ENCODE measurements around the gene CDCA4. TPM values are rescaled to one million over a fixed set of nuclear protein-coding genes. Genes with fewer than 3 reads are reported as not detected.

Gene CDCA4
- total and polyA plus RNA-seq, 10 of the 15 experiments (the other 5 are each of a cell fraction or from before 2014, with no cell fraction given), result 10.4 to 64.0 (median 52.1) TPM

DNA sequence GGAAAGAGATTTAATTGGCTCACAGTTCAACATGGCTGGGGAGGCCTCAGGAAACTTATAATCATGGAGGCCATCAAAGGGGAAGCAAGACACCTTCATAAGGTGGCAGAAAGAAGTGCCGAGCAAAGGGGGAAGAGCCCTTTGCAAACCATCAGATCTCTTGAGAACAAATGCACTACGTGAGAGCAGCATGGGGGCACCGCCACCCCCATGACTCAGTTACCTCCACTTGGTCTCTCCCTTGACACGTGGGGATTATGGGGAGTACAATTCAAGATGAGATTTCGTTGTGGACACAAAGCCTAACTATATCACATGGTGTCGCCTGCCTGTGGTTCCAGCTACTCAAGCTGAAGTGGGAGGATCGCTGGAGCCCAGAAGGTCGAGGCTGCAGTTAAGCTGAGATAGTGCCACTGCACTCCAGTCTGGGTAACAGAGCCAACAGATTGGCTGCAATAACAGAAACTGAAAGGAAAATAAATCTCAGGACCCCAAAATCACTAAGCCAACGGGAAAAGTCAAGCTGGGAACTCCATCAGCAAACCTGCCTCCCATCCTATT is 10.0 kb upstream of the CDCA4 start:
- 90% methylated on average over 9 of the region's 9 CpGs for WGBS (ENCODE audit: insufficient coverage, insufficient replicate concordance, low lambda C conversion rate, missing lambda C conversion rate)
- Histone ChIP-seq H3K9ac (ENCODE audit: control insufficient read depth, insufficient read depth, low read length) (no peak overlapping the region), H3K4me1 (ENCODE audit: control insufficient read depth, insufficient read depth, low read length) (peaks cover 8% of the 10 kb centered on the region; the same call in 1 of the 2 replicates), H3K27ac (ENCODE audit: control insufficient read depth, insufficient read depth) (no peak overlapping the region), H3K9me3 (replicated peaks; ENCODE audit: control insufficient read depth, insufficient read depth, low read length) (peaks cover 9% of the 10 kb centered on the region; the same call in 2 of the 3 replicates), H2AFZ (ENCODE audit: control insufficient read depth, low read depth, low read length) (no peak overlapping the region), H3K4me3 (no peak overlapping the region), H3K36me3 (ENCODE audit: control insufficient read depth in 2 of 2, insufficient read depth in 2 of 2, low read length in 1 of 2) (no peaks in the 10 kb centered on the region), H4K20me1 (ENCODE audit: control insufficient read depth, insufficient read depth) (no peaks in the 10 kb centered on the region), H3K79me2 (ENCODE audit: control insufficient read depth, insufficient read depth, low read length) (no peaks in the 10 kb centered on the region), H3K27me3 (replicated peaks in 1 of 2; ENCODE audit: control insufficient read depth in 2 of 2, insufficient read depth in 2 of 2, low read length in 1 of 2) (no peaks in the 10 kb centered on the region), H3K4me2 (ENCODE audit: control insufficient read depth, insufficient read depth) (no peak overlapping the region)
- no peak for DNase-seq (ENCODE audit: low read depth, low spot score)
- no peak for FAIRE-seq
- intact Hi-C loops (cut with micrococcal nuclease; ENCODE audit: unreplicated experiment), result no loop called here
- in situ Hi-C loops (cut with MboI), result no loop called here
- ChIA-PET SMC1A (ENCODE audit: uncharacterized antibody, unreplicated experiment) (no interaction called here), RAD21 (ENCODE audit: unreplicated experiment) (no interaction called here), POLR2A (no interaction called here), CTCF (interaction anchor here (0.9 to 1.3 kb wide), 2 partner anchors 13 to 15 kb away, joined by 3 to 7 read pairs; no protein-coding TSS in a partner anchor)
- BruUV-seq (replicated peaks), result no TSS peak
- ATAC-seq, result no peak
- TF ChIP-seq NFYA (IDR thresholded peaks at IDR 0.05; ENCODE audit: borderline replicate concordance, low read depth, low read length) (no peak), ATF7 (IDR thresholded peaks at IDR 0.05; ENCODE audit: low read depth) (no peak), BACH1 (IDR thresholded peaks at IDR 0.05; ENCODE audit: borderline replicate concordance) (no peak), EP300 (IDR thresholded peaks at IDR 0.05; ENCODE audit: borderline replicate concordance in 1 of 2, control insufficient read depth in 1 of 2, low read depth in 2 of 2, low read length in 2 of 2) (no peak), POLR2AphosphoS2 (IDR thresholded peaks at IDR 0.05; ENCODE audit: low read depth, low read length) (no peak), SMC3 (IDR thresholded peaks at IDR 0.05; ENCODE audit: borderline replicate concordance, low read length) (no peak), EGR1 (IDR thresholded peaks at IDR 0.05; ENCODE audit: borderline replicate concordance in 1 of 2, low read depth in 2 of 2, low read length in 2 of 2) (no peak), CREM (IDR thresholded peaks at IDR 0.05; ENCODE audit: low read depth) (no peak), HDAC6 (IDR thresholded peaks at IDR 0.05; ENCODE audit: unreplicated experiment) (no peak), POLR2AphosphoS5 (IDR thresholded peaks at IDR 0.05; ENCODE audit: low read length) (no peak)
- TF ChIP-seq, protein P1, sequence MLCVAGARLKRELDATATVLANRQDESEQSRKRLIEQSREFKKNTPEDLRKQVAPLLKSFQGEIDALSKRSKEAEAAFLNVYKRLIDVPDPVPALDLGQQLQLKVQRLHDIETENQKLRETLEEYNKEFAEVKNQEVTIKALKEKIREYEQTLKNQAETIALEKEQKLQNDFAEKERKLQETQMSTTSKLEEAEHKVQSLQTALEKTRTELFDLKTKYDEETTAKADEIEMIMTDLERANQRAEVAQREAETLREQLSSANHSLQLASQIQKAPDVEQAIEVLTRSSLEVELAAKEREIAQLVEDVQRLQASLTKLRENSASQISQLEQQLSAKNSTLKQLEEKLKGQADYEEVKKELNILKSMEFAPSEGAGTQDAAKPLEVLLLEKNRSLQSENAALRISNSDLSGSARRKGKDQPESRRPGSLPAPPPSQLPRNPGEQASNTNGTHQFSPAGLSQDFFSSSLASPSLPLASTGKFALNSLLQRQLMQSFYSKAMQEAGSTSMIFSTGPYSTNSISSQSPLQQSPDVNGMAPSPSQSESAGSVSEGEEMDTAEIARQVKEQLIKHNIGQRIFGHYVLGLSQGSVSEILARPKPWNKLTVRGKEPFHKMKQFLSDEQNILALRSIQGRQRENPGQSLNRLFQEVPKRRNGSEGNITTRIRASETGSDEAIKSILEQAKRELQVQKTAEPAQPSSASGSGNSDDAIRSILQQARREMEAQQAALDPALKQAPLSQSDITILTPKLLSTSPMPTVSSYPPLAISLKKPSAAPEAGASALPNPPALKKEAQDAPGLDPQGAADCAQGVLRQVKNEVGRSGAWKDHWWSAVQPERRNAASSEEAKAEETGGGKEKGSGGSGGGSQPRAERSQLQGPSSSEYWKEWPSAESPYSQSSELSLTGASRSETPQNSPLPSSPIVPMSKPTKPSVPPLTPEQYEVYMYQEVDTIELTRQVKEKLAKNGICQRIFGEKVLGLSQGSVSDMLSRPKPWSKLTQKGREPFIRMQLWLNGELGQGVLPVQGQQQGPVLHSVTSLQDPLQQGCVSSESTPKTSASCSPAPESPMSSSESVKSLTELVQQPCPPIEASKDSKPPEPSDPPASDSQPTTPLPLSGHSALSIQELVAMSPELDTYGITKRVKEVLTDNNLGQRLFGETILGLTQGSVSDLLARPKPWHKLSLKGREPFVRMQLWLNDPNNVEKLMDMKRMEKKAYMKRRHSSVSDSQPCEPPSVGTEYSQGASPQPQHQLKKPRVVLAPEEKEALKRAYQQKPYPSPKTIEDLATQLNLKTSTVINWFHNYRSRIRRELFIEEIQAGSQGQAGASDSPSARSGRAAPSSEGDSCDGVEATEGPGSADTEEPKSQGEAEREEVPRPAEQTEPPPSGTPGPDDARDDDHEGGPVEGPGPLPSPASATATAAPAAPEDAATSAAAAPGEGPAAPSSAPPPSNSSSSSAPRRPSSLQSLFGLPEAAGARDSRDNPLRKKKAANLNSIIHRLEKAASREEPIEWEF (IDR thresholded peaks at IDR 0.05; ENCODE audit: insufficient replicate concordance, low read depth, low read length), result no peak
- TF ChIP-seq, protein P2, sequence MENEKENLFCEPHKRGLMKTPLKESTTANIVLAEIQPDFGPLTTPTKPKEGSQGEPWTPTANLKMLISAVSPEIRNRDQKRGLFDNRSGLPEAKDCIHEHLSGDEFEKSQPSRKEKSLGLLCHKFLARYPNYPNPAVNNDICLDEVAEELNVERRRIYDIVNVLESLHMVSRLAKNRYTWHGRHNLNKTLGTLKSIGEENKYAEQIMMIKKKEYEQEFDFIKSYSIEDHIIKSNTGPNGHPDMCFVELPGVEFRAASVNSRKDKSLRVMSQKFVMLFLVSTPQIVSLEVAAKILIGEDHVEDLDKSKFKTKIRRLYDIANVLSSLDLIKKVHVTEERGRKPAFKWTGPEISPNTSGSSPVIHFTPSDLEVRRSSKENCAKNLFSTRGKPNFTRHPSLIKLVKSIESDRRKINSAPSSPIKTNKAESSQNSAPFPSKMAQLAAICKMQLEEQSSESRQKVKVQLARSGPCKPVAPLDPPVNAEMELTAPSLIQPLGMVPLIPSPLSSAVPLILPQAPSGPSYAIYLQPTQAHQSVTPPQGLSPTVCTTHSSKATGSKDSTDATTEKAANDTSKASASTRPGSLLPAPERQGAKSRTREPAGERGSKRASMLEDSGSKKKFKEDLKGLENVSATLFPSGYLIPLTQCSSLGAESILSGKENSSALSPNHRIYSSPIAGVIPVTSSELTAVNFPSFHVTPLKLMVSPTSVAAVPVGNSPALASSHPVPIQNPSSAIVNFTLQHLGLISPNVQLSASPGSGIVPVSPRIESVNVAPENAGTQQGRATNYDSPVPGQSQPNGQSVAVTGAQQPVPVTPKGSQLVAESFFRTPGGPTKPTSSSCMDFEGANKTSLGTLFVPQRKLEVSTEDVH (IDR thresholded peaks at IDR 0.05; ENCODE audit: low read depth, partially characterized antibody), result no peak
- TF ChIP-seq, protein P3, sequence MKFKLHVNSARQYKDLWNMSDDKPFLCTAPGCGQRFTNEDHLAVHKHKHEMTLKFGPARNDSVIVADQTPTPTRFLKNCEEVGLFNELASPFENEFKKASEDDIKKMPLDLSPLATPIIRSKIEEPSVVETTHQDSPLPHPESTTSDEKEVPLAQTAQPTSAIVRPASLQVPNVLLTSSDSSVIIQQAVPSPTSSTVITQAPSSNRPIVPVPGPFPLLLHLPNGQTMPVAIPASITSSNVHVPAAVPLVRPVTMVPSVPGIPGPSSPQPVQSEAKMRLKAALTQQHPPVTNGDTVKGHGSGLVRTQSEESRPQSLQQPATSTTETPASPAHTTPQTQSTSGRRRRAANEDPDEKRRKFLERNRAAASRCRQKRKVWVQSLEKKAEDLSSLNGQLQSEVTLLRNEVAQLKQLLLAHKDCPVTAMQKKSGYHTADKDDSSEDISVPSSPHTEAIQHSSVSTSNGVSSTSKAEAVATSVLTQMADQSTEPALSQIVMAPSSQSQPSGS (IDR thresholded peaks at IDR 0.05; ENCODE audit: low read length), result no peak

All from GM12878 (cell line).